ENCODE results near the gene ARID1B.

Gene ARID1B

DNA sequence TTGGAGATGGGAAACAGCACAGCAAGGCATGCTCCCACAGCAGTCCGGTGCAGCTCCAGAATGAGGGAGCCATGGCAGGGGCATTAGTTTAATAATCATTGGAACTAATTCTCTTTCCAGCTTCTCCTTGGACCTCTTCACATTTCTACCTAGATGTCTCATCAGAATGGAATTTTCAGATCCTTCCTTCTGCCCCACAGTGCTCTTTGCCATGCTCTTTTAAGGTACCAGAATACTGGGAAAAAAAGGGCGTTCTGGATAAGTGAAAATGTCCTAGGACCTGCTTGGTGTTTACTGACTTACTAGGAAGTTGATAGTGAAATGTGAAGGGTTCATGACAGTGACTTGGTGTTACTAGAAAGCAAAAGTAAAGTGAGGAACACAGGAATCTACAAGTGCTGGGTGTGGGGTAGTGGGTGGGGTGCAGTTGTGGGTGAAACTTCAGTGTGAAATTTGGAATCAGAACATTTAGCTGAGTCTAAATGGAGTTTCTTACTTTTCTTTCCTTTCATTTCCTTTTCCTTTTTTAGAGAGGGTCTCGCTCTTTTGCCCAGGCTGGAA lies 207.1 kb downstream of the ARID1B start:
- Histone ChIP-seq H3K79me1 (ENCODE audit: low read depth, low read length) (no peaks in the 10 kb centered on the region), H2BK15ac (ENCODE audit: low read length) (no peak overlapping the region), H2BK5ac (ENCODE audit: low read length) (no peak overlapping the region), H3K4me2 (ENCODE audit: insufficient read depth, low read length, poor library complexity, severe bottlenecking) (no peak overlapping the region), H3K14ac (ENCODE audit: low read length) (no peak overlapping the region), H3K4me3 (ENCODE audit: low read length in 2 of 2) (no peak overlapping the region), H3K36me3 (replicated peaks in 1 of 2; ENCODE audit: control insufficient read depth in 2 of 2, insufficient read depth in 2 of 2, low read length in 2 of 2) (no peaks in the 10 kb centered on the region), H3K9me3 (replicated peaks in 1 of 2; ENCODE audit: control insufficient read depth in 2 of 2, insufficient read depth in 1 of 2, low read depth in 1 of 2, low read length in 2 of 2) (no peaks in the 10 kb centered on the region), H4K8ac (ENCODE audit: low read depth, low read length) (no peak overlapping the region), H2AK5ac (ENCODE audit: low read depth, low read length) (no peak overlapping the region), H3K9ac (ENCODE audit: low read depth, low read length, poor library complexity) (no peak overlapping the region), H3K27ac (replicated peaks; ENCODE audit: low read length) (no peak overlapping the region), H3K23ac (ENCODE audit: low read depth, low read length, poor library complexity) (no peak overlapping the region), H2AFZ (ENCODE audit: low read length) (no peak overlapping the region), H2BK12ac (ENCODE audit: low read length) (no peak overlapping the region), H3K4me1 (ENCODE audit: control insufficient read depth in 2 of 2, insufficient read depth in 1 of 2, low read depth in 1 of 2, low read length in 2 of 2) (peaks cover 4 to 8% of the 10 kb centered on the region in 2 donors), H3K27me3 (ENCODE audit: control insufficient read depth in 3 of 3, insufficient read depth in 3 of 3, low read depth in 1 of 3, low read length in 3 of 3) (no peaks in the 10 kb centered on the region), H4K91ac (ENCODE audit: low read depth, low read length, poor library complexity) (no peak overlapping the region), H3K4ac (ENCODE audit: low read length) (no peak overlapping the region), H3K18ac (ENCODE audit: low read length) (no peak overlapping the region), H2BK120ac (ENCODE audit: low read depth, low read length) (no peak overlapping the region)
- WGBS, 2 donors (ENCODE audit: extremely low coverage in 2 of 2, insufficient read length in 2 of 2, insufficient replicate concordance in 1 of 2) = no CpG with 5 or more reads among the region's 3 CpGs
- no peak for DNase-seq (ENCODE audit: low spot score)

GRCh38 chr6:156985309-156985708 lies 208.1 kb downstream of the ARID1B start:
- H2BK120ac ChIP-seq (ENCODE audit: low read depth, low read length) = no peak overlapping the region
- H3K4me1 ChIP-seq (ENCODE audit: control insufficient read depth in 2 of 2, insufficient read depth in 1 of 2, low read depth in 1 of 2, low read length in 2 of 2) = peaks cover 4 to 8% of the 10 kb centered on the region in 2 donors
- no peak overlapping the region for H3K14ac ChIP-seq (ENCODE audit: low read length)
- no peak overlapping the region for H2AK5ac ChIP-seq (ENCODE audit: low read depth, low read length)
- H3K9me3 ChIP-seq (replicated peaks in 1 of 2; ENCODE audit: control insufficient read depth in 2 of 2, insufficient read depth in 1 of 2, low read depth in 1 of 2, low read length in 2 of 2) = no peaks in the 10 kb centered on the region
- no peak overlapping the region for H4K8ac ChIP-seq (ENCODE audit: low read depth, low read length)
- H3K27me3 ChIP-seq (ENCODE audit: control insufficient read depth in 3 of 3, insufficient read depth in 3 of 3, low read depth in 1 of 3, low read length in 3 of 3) = no peaks in the 10 kb centered on the region
- H3K36me3 ChIP-seq (replicated peaks in 1 of 2; ENCODE audit: control insufficient read depth in 2 of 2, insufficient read depth in 2 of 2, low read length in 2 of 2) = no peaks in the 10 kb centered on the region
- no peak overlapping the region for H3K4ac ChIP-seq (ENCODE audit: low read length)
- H2BK15ac ChIP-seq (ENCODE audit: low read length) = no peak overlapping the region
- no peaks in the 10 kb centered on the region for H3K79me1 ChIP-seq (ENCODE audit: low read depth, low read length)
- no peak overlapping the region for H2BK12ac ChIP-seq (ENCODE audit: low read length)
- H4K91ac ChIP-seq (ENCODE audit: low read depth, low read length, poor library complexity) = no peak overlapping the region
- H3K23ac ChIP-seq (ENCODE audit: low read depth, low read length, poor library complexity) = no peak overlapping the region
- no peak overlapping the region for H3K18ac ChIP-seq (ENCODE audit: low read length)
- H3K4me3 ChIP-seq (ENCODE audit: low read length in 2 of 2) = no peak overlapping the region
- no peak overlapping the region for H3K9ac ChIP-seq (ENCODE audit: low read depth, low read length, poor library complexity)
- H2AFZ ChIP-seq (ENCODE audit: low read length) = no peak overlapping the region
- no peak overlapping the region for H2BK5ac ChIP-seq (ENCODE audit: low read length)
- H3K27ac ChIP-seq (replicated peaks; ENCODE audit: low read length) = no peak overlapping the region
- no peak overlapping the region for H3K4me2 ChIP-seq (ENCODE audit: insufficient read depth, low read length, poor library complexity, severe bottlenecking)
- no peak for DNase-seq (ENCODE audit: low spot score)
- no CpG with 5 or more reads among the region's 3 CpGs for WGBS, 2 donors (ENCODE audit: extremely low coverage in 2 of 2, insufficient read length in 2 of 2, insufficient replicate concordance in 1 of 2)

DNA sequence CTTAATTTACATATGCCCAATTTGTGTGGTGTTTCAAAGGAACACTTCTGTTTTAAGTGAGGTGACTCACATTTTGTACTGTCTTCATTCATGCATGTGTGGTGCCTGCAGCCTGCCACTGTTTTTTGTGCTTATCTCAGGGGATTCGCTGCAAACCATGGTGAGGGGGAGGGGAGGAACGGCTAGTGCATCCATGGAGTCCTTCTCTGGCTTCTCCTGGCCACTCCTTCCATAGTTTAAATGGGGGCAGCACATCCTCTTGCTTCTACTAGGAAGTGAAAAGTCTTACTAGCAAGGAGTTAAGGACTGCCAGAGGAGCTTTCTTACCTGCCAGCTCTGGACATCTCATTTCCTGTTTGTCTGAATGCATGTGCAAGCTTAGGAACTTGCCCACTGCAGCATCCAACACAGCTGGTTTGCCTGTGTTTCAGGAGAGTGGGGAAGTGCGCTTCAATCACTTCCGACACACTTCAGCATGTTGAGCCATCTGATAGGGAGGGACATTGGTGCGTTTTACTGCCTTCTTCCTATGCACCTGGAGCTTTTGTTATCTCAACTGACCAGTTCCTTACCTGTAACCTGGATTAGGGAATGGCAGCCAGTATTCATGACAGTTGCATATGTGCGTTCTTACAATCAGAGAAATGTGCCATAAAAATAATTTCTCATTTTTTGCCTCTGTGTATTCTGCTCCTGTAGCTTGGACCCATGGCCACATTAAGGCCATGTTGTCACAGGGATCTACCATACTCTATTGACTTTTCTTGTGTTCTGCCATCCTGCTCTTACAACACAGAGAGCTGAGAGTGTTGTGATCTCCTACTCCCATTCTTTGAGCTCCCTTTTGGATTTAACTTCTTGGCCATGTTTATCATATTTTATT lies 211.3 kb downstream of the ARID1B start:
- H3K36me3 ChIP-seq (replicated peaks in 1 of 2; ENCODE audit: control insufficient read depth in 2 of 2, insufficient read depth in 2 of 2, low read length in 2 of 2) = no peaks in the 10 kb centered on the region
- H3K9ac ChIP-seq (ENCODE audit: low read depth, low read length, poor library complexity) = no peak overlapping the region
- no peak overlapping the region for H3K27ac ChIP-seq (replicated peaks; ENCODE audit: low read length)
- H3K79me1 ChIP-seq (ENCODE audit: low read depth, low read length) = peaks cover 4% of the 10 kb centered on the region
- H3K4me3 ChIP-seq (ENCODE audit: low read length in 2 of 2) = peak overlapping the region in 1 of 2 donors; percentile 23
- H3K4ac ChIP-seq (ENCODE audit: low read length) = no peak overlapping the region
- no peak overlapping the region for H4K91ac ChIP-seq (ENCODE audit: low read depth, low read length, poor library complexity)
- H3K4me2 ChIP-seq (ENCODE audit: insufficient read depth, low read length, poor library complexity, severe bottlenecking) = no peak overlapping the region
- H3K4me1 ChIP-seq (ENCODE audit: control insufficient read depth in 2 of 2, insufficient read depth in 1 of 2, low read depth in 1 of 2, low read length in 2 of 2) = peaks cover 4 to 8% of the 10 kb centered on the region in 2 donors
- no peaks in the 10 kb centered on the region for H3K27me3 ChIP-seq (ENCODE audit: control insufficient read depth in 3 of 3, insufficient read depth in 3 of 3, low read depth in 1 of 3, low read length in 3 of 3)
- no peak overlapping the region for H3K14ac ChIP-seq (ENCODE audit: low read length)
- no peak overlapping the region for H4K8ac ChIP-seq (ENCODE audit: low read depth, low read length)
- H3K9me3 ChIP-seq (replicated peaks in 1 of 2; ENCODE audit: control insufficient read depth in 2 of 2, insufficient read depth in 1 of 2, low read depth in 1 of 2, low read length in 2 of 2) = no peaks in the 10 kb centered on the region
- H2BK120ac ChIP-seq (ENCODE audit: low read depth, low read length) = no peak overlapping the region
- no peak overlapping the region for H2BK12ac ChIP-seq (ENCODE audit: low read length)
- H3K18ac ChIP-seq (ENCODE audit: low read length) = no peak overlapping the region
- no CpG with 5 or more reads among the region's 6 CpGs for WGBS, 2 donors (ENCODE audit: extremely low coverage in 2 of 2, insufficient read length in 2 of 2, insufficient replicate concordance in 1 of 2)
- H2BK5ac ChIP-seq (ENCODE audit: low read length) = no peak overlapping the region
- H3K23ac ChIP-seq (ENCODE audit: low read depth, low read length, poor library complexity) = no peak overlapping the region
- DNase-seq (ENCODE audit: low spot score) = no peak
- H2AFZ ChIP-seq (ENCODE audit: low read length) = no peak overlapping the region
- no peak overlapping the region for H2AK5ac ChIP-seq (ENCODE audit: low read depth, low read length)
- no peak overlapping the region for H2BK15ac ChIP-seq (ENCODE audit: low read length)

DNA sequence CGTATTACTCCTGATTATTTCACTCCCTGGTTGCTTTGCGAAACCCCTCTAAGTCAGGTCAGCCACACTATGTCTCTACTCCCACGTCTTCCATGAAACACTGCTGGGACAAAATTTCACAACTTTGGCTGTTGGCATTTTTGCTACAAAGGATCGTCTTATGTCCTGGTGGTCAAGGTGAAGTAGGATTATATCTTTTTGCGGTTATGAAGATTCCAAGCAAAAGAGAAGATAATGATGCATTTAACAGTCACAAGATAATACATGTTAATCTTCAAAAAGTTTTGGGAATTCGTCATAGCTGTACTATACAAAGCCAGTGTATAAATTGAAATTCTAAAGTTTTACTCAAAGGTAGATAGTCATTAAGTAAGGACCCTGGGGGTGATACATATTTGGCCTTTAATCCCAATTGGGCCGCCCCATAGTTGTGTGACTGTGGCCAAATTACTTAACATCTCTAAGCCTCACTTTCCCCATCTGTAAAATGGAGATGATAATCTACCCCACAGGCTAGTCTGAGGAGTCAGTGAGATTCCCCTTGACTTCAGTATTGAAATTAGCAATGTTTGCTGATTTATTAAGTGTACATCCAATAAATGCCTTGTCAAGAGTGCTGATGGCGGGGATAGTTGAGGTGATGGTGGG lies 212.1 kb downstream of the ARID1B start:
- Histone ChIP-seq H4K91ac (ENCODE audit: low read depth, low read length, poor library complexity) (no peak overlapping the region), H3K9ac (ENCODE audit: low read depth, low read length, poor library complexity) (no peak overlapping the region), H2BK5ac (ENCODE audit: low read length) (no peak overlapping the region), H3K4ac (ENCODE audit: low read length) (no peak overlapping the region), H3K9me3 (replicated peaks in 1 of 2; ENCODE audit: control insufficient read depth in 2 of 2, insufficient read depth in 1 of 2, low read depth in 1 of 2, low read length in 2 of 2) (no peaks in the 10 kb centered on the region), H3K4me3 (ENCODE audit: low read length in 2 of 2) (no peak overlapping the region), H3K23ac (ENCODE audit: low read depth, low read length, poor library complexity) (no peak overlapping the region), H3K36me3 (replicated peaks in 1 of 2; ENCODE audit: control insufficient read depth in 2 of 2, insufficient read depth in 2 of 2, low read length in 2 of 2) (no peaks in the 10 kb centered on the region), H3K4me1 (ENCODE audit: control insufficient read depth in 2 of 2, insufficient read depth in 1 of 2, low read depth in 1 of 2, low read length in 2 of 2) (peaks cover 4 to 8% of the 10 kb centered on the region in 2 donors), H3K14ac (ENCODE audit: low read length) (no peak overlapping the region), H4K8ac (ENCODE audit: low read depth, low read length) (no peak overlapping the region), H3K4me2 (ENCODE audit: insufficient read depth, low read length, poor library complexity, severe bottlenecking) (no peak overlapping the region), H2BK15ac (ENCODE audit: low read length) (no peak overlapping the region), H2AFZ (ENCODE audit: low read length) (no peak overlapping the region), H2BK120ac (ENCODE audit: low read depth, low read length) (no peak overlapping the region), H3K27me3 (ENCODE audit: control insufficient read depth in 3 of 3, insufficient read depth in 3 of 3, low read depth in 1 of 3, low read length in 3 of 3) (no peaks in the 10 kb centered on the region), H3K18ac (ENCODE audit: low read length) (no peak overlapping the region), H2AK5ac (ENCODE audit: low read depth, low read length) (no peak overlapping the region), H3K27ac (replicated peaks; ENCODE audit: low read length) (no peak overlapping the region), H3K79me1 (ENCODE audit: low read depth, low read length) (peaks cover 4% of the 10 kb centered on the region), H2BK12ac (ENCODE audit: low read length) (no peak overlapping the region)
- no CpG with 5 or more reads among the region's 8 CpGs for WGBS, 2 donors (ENCODE audit: extremely low coverage in 2 of 2, insufficient read length in 2 of 2, insufficient replicate concordance in 1 of 2)
- no peak for DNase-seq (ENCODE audit: low spot score)
